Measurements from ENCODE around the gene OSCP1. TPM values are rescaled to one million over a fixed set of nuclear protein-coding genes. Genes with fewer than 3 reads are reported as not detected.

OSCP1 gene
- total RNA-seq, 1 experiment from 2014 or later: 3.2 TPM

- H3K4me2 ChIP-seq (ENCODE audit: insufficient read depth, insufficient read length, low read length): no peak overlapping the region
- no peaks in the 10 kb centered on the region for H3K9me3 Mint-ChIP-seq
- no peaks in the 10 kb centered on the region for H4K20me1 ChIP-seq (ENCODE audit: control insufficient read depth, insufficient read depth, insufficient read length)
- WGBS (ENCODE audit: extremely low coverage, insufficient read length, low lambda C conversion rate): no CpG with 5 or more reads among the region's 3 CpGs
- H3K27ac ChIP-seq (ENCODE audit: insufficient read length, low read depth, low read length): no peak overlapping the region
- H3K4me1 Mint-ChIP-seq: peaks cover 10% of the 10 kb centered on the region in 2 experiments
- no peak overlapping the region for H3K56ac ChIP-seq (ENCODE audit: insufficient read length, low read depth, low read length)
- no peak overlapping the region for H2BK120ac ChIP-seq (ENCODE audit: low read depth, low read length, poor library complexity, severe bottlenecking)
- no peak overlapping the region for H4K91ac ChIP-seq (ENCODE audit: insufficient read length, low read depth, low read length)
- TF ChIP-seq, protein P1, sequence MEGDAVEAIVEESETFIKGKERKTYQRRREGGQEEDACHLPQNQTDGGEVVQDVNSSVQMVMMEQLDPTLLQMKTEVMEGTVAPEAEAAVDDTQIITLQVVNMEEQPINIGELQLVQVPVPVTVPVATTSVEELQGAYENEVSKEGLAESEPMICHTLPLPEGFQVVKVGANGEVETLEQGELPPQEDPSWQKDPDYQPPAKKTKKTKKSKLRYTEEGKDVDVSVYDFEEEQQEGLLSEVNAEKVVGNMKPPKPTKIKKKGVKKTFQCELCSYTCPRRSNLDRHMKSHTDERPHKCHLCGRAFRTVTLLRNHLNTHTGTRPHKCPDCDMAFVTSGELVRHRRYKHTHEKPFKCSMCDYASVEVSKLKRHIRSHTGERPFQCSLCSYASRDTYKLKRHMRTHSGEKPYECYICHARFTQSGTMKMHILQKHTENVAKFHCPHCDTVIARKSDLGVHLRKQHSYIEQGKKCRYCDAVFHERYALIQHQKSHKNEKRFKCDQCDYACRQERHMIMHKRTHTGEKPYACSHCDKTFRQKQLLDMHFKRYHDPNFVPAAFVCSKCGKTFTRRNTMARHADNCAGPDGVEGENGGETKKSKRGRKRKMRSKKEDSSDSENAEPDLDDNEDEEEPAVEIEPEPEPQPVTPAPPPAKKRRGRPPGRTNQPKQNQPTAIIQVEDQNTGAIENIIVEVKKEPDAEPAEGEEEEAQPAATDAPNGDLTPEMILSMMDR (conservative IDR thresholded peaks at IDR 0.05): no peak
- no peaks in the 10 kb centered on the region for H3K27me3 Mint-ChIP-seq (ENCODE audit: low read depth)
- no peak overlapping the region; the same call in 1 of the 2 replicates for H3K14ac ChIP-seq (ENCODE audit: insufficient read depth, low read length)
- peak overlapping the region; percentile 6 to 29 (median 16); a peak in 1 of 7 replicates for H3K27ac Mint-ChIP-seq
- H4K5ac ChIP-seq (ENCODE audit: insufficient read length, low read depth, low read length): no peak overlapping the region
- H3K9me3 ChIP-seq (ENCODE audit: control insufficient read depth, low read depth, low read length): no peaks in the 10 kb centered on the region
- H3K36me3 Mint-ChIP-seq (ENCODE audit: insufficient read depth in 1 of 3, low read depth in 3 of 3): no peaks in the 10 kb centered on the region
- no peaks in the 10 kb centered on the region for H3K23me2 ChIP-seq (ENCODE audit: insufficient read length, low read depth, low read length, poor library complexity, severe bottlenecking)
- no peak overlapping the region for H2BK15ac ChIP-seq (ENCODE audit: low read depth, low read length)
- H4K8ac ChIP-seq (replicated peaks; ENCODE audit: insufficient read length, low read depth, low read length): no peak overlapping the region
- H3K27me3 ChIP-seq (ENCODE audit: insufficient read depth, low read length): no peaks in the 10 kb centered on the region
- no peak overlapping the region for H3K9ac ChIP-seq (ENCODE audit: extremely low read depth, insufficient read length, low read length)
- H3K4ac ChIP-seq (ENCODE audit: low read depth, low read length): no peak overlapping the region
- H2AK5ac ChIP-seq (ENCODE audit: insufficient read length, low read length): no peak overlapping the region
- H3K4me3 Mint-ChIP-seq: no peak overlapping the region
- H2BK5ac ChIP-seq (ENCODE audit: insufficient read length, low read length): no peak overlapping the region
- no peaks in the 10 kb centered on the region for H3K79me1 ChIP-seq (ENCODE audit: insufficient read depth, low read depth, low read length, poor library complexity, severe bottlenecking)
- no peaks in the 10 kb centered on the region for H3K79me2 ChIP-seq (ENCODE audit: insufficient read depth, low read length)
- no peak overlapping the region for H3K23ac ChIP-seq (ENCODE audit: insufficient read length, low read depth, low read length)
- no peak overlapping the region for H2BK20ac ChIP-seq (ENCODE audit: low read depth, low read length, poor library complexity, severe bottlenecking)
- H3K4me1 ChIP-seq (ENCODE audit: insufficient read depth, low read length): no peaks in the 10 kb centered on the region
- no peak overlapping the region for H3K18ac ChIP-seq (ENCODE audit: insufficient read length, low read depth, low read length)
- H2BK12ac ChIP-seq (ENCODE audit: insufficient read length, low read depth, low read length): no peak overlapping the region
- no peak for DNase-seq
- no peak overlapping the region for H3T11ph ChIP-seq (ENCODE audit: low read length)
- H2AFZ ChIP-seq (ENCODE audit: low read length): no peak overlapping the region
These were observed 9.6 kb downstream of the OSCP1 start for GRCh38 chr1:36440646-36441045.
